BLaER1 (cell line): Measurements from ENCODE around the gene ACTL6A.
A peak's percentile ranks its signal among the peaks of the same experiment; 100 is the strongest.

Source experiments
- H3K27ac ChIP-seq: shearing (Covaris generic); formaldehyde crosslinking; 2 replicates; pipeline ENCODE4 v1.8.1; 2022
- H3K27me3 ChIP-seq: shearing (Covaris generic); formaldehyde crosslinking; 2 replicates; pipeline ENCODE4 v1.8.1; 2022
- H3K36me3 ChIP-seq: shearing (Covaris generic); formaldehyde crosslinking; 2 replicates; pipeline ENCODE4 v1.8.1; 2022
- H3K4me1 ChIP-seq: shearing (Covaris generic); formaldehyde crosslinking; 2 replicates; pipeline ENCODE4 v1.8.1; 2022
- H3K4me2 ChIP-seq: shearing (Covaris generic); formaldehyde crosslinking; 2 replicates; pipeline ENCODE4 v1.8.1; 2022
- H3K4me3 ChIP-seq: shearing (Covaris generic); formaldehyde crosslinking; 2 replicates; pipeline ENCODE4 v1.8.1; 2022
- H3K9ac ChIP-seq: shearing (Covaris generic); formaldehyde crosslinking; 2 replicates; pipeline ENCODE4 v1.8.1; 2022
- H3K9me3 ChIP-seq: shearing (Covaris generic); formaldehyde crosslinking; 2 replicates; pipeline ENCODE4 v1.8.1; 2022
- H4K20me1 ChIP-seq: shearing (Covaris generic); formaldehyde crosslinking; 2 replicates; pipeline ENCODE4 v1.8.1; 2022
- Cebpa-rat ChIP-seq: shearing (Covaris generic); IDR thresholded peaks from 2 replicates; pipeline ENCODE4 v1.8.1; 2022

ACTL6A gene

GRCh38 chr3:179589143-179589542, 26.4 kb downstream of the ACTL6A start:
- Histone ChIP-seq H3K27ac (no peak overlapping the region), H3K4me2 (no peak overlapping the region), H3K9me3 (no peaks in the 10 kb centered on the region), H3K4me1 (no peaks in the 10 kb centered on the region), H3K9ac (no peak overlapping the region), H3K4me3 (no peak overlapping the region), H4K20me1 (peaks cover 38% of the 10 kb centered on the region; the same call in 1 of the 2 replicates), H3K27me3 (no peaks in the 10 kb centered on the region), H3K36me3 (peaks cover 100% of the 10 kb centered on the region)
- no peak for TF ChIP-seq Cebpa-rat

- no peak for TF ChIP-seq Cebpa-rat
- H3K9ac ChIP-seq: no peak overlapping the region
- no peaks in the 10 kb centered on the region for H3K9me3 ChIP-seq
- H3K27ac ChIP-seq: no peak overlapping the region
- H3K4me2 ChIP-seq: no peak overlapping the region
- peaks cover 100% of the 10 kb centered on the region for H3K36me3 ChIP-seq
- H3K27me3 ChIP-seq: no peaks in the 10 kb centered on the region
- H3K4me1 ChIP-seq: no peaks in the 10 kb centered on the region
- H3K4me3 ChIP-seq: no peak overlapping the region
- peaks cover 38% of the 10 kb centered on the region; the same call in 1 of the 2 replicates for H4K20me1 ChIP-seq
These were observed 27.9 kb downstream of the ACTL6A start for GRCh38 chr3:179590669-179591068.

- Histone ChIP-seq H3K27ac (no peak overlapping the region), H3K9me3 (no peaks in the 10 kb centered on the region), H3K36me3 (peaks cover 96% of the 10 kb centered on the region), H3K4me2 (no peak overlapping the region), H3K4me3 (no peak overlapping the region), H4K20me1 (peaks cover 32% of the 10 kb centered on the region; the same call in 1 of the 2 replicates), H3K9ac (no peak overlapping the region), H3K27me3 (no peaks in the 10 kb centered on the region), H3K4me1 (no peaks in the 10 kb centered on the region)
- TF ChIP-seq Cebpa-rat: no peak
These were observed 28.6 kb downstream of the ACTL6A start for GRCh38 chr3:179591313-179591712.

DNA sequence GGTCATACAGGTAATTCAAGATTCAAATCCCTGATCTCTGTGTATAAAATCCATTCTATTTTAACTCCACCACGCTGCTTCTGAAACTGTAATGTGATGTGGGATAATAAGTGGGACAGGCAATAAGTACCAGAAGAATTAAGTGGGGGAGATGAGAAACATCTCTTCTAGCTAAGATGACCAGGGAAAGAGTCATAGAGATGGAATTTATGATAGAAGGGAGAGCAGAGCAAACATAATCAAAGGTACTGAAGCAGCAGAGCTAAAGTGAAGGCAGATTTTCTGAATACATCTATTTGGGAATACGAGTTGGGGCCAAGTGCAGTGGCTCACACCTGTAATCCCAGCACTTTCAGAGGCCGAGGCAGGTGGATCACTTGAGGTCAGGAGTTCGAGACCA, 36.8 kb downstream of the ACTL6A start:
- Histone ChIP-seq H3K4me3 (no peak overlapping the region), H3K27me3 (no peaks in the 10 kb centered on the region), H3K9ac (no peak overlapping the region), H4K20me1 (peaks cover 37% of the 10 kb centered on the region), H3K4me2 (no peak overlapping the region), H3K4me1 (peaks cover 12% of the 10 kb centered on the region), H3K9me3 (no peaks in the 10 kb centered on the region), H3K36me3 (peaks cover 73% of the 10 kb centered on the region), H3K27ac (no peak overlapping the region)
- TF ChIP-seq Cebpa-rat: no peak

DNA sequence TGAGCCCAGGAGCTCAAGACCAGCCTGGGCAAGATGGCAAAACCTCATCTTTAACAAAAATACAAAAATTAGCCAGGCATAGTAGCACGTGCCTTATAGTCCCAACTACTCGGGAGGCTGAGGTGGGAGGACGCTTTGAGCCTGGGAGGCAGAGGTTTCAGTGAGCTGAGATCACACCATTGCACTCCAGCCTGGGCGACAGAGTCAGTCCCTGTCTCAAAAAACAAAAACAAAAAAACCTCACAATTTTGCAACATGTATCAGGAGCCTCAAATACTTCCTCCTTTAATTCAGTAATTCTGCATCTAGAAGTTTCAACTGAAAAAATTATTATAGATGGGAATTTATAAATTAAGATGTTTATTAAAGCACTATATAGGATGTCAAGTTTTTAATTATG, 40.6 kb downstream of the ACTL6A start:
- Histone ChIP-seq H3K9ac (peak overlapping the region; percentile 44; the same call in 1 of the 2 replicates), H3K4me2 (peak overlapping the region; percentile 82), H3K4me3 (peak overlapping the region; percentile 86), H3K9me3 (no peaks in the 10 kb centered on the region), H3K36me3 (peaks cover 44% of the 10 kb centered on the region), H3K4me1 (peaks cover 31% of the 10 kb centered on the region), H3K27me3 (no peaks in the 10 kb centered on the region), H4K20me1 (peaks cover 30% of the 10 kb centered on the region), H3K27ac (no peak overlapping the region)
- TF ChIP-seq Cebpa-rat: no peak

GRCh38 chr3:179603831-179604230, 41.1 kb downstream of the ACTL6A start:
- Histone ChIP-seq H3K27me3 (no peaks in the 10 kb centered on the region), H3K27ac (peak overlapping the region; percentile 90), H3K9ac (peak overlapping the region; percentile 87), H3K36me3 (peaks cover 38% of the 10 kb centered on the region), H4K20me1 (peaks cover 30% of the 10 kb centered on the region), H3K4me2 (peak overlapping the region; percentile 82), H3K4me3 (peak overlapping the region; percentile 86), H3K9me3 (no peaks in the 10 kb centered on the region), H3K4me1 (peaks cover 31% of the 10 kb centered on the region)
- no peak for TF ChIP-seq Cebpa-rat

DNA sequence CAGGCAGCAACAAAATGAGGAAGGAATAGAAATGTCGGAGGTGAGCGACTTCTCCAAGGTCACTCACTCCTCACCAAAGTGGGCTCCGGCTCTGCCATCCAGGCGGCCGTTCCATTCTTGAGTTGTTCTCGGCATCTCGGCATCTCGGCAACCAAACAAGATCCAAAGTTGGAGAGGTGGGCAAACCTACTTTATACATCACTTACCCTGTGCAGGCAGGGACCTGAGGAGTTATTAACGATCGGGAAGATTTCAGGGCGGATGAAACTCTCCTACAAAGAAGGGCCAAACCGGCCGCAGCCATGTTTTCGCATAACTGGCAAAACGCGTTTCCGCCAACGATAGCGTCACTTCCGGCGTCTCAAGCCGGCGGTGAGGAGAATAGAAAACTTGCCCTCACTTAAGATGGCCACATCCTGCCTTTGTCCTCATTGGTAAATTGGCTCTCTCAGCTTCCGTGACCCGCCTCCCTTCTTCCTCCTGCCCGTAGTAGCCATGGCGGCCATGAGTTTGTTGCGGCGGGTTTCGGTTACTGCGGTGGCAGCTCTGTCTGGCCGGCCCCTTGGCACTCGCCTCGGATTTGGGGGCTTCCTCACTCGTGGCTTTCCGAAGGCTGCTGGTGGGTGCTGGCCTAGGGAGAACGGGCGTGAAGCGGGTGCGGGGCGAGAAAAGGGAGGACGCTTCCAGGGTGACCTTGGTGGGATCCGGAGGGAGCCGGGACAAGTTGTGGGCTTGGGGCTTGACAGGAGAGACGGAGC, 41.8 kb downstream of the ACTL6A start, which contains the start of the genes MRPL47 and NDUFB5:
Gene MRPL47, minus strand, starts transcription at position 318 of the 758 bp plus-strand sequence. Its CDS starts 14 bp downstream, at position 304.
Gene NDUFB5, plus strand, starts transcription at position 474 of the 758 bp plus-strand sequence. Its CDS starts 22 bp downstream, at position 496.
- Histone ChIP-seq H3K27ac (peak within 1 kb of the TSS; percentile 90), H3K4me3 (peak within 1 kb of the TSS; percentile 86), H3K9me3 (no peaks in the 10 kb centered on the region), H3K9ac (peak within 1 kb of the TSS; percentile 87), H3K36me3 (peaks cover 37% of the 10 kb centered on the region), H3K4me1 (peaks cover 31% of the 10 kb centered on the region), H3K27me3 (no peaks in the 10 kb centered on the region), H3K4me2 (peak within 1 kb of the TSS; percentile 83), H4K20me1 (peaks cover 30% of the 10 kb centered on the region)
- TF ChIP-seq Cebpa-rat: no peak

GRCh38 chr3:179606534-179607085, 43.9 kb downstream of the ACTL6A start:
- peaks cover 24% of the 10 kb centered on the region for H3K36me3 ChIP-seq
- peaks cover 13% of the 10 kb centered on the region for H4K20me1 ChIP-seq
- peak overlapping the region; percentile 83 for H3K4me2 ChIP-seq
- H3K9ac ChIP-seq: no peak overlapping the region
- TF ChIP-seq Cebpa-rat: no peak
- no peaks in the 10 kb centered on the region for H3K27me3 ChIP-seq
- H3K27ac ChIP-seq: no peak overlapping the region
- H3K4me3 ChIP-seq: no peak overlapping the region
- peaks cover 31% of the 10 kb centered on the region for H3K4me1 ChIP-seq
- no peaks in the 10 kb centered on the region for H3K9me3 ChIP-seq

- H3K36me3 ChIP-seq: peaks cover 18% of the 10 kb centered on the region
- no peak overlapping the region for H3K9ac ChIP-seq
- H3K9me3 ChIP-seq: no peaks in the 10 kb centered on the region
- TF ChIP-seq Cebpa-rat: no peak
- no peak overlapping the region for H3K27ac ChIP-seq
- H3K27me3 ChIP-seq: no peaks in the 10 kb centered on the region
- H3K4me1 ChIP-seq: peaks cover 19% of the 10 kb centered on the region
- no peak overlapping the region for H3K4me3 ChIP-seq
- H3K4me2 ChIP-seq: no peak overlapping the region
- no peaks in the 10 kb centered on the region; the same call in 1 of the 2 replicates for H4K20me1 ChIP-seq
These were observed 46.4 kb downstream of the ACTL6A start for GRCh38 chr3:179608931-179609720.
